GM20000 (cell line): ENCODE measurements around the gene ZCCHC8.
"Not testable (repeated sequence)": the region's sequence is repeated elsewhere in the genome, so short reads cannot be mapped to it uniquely, and the experiment has no call there.

Experiments
- DNase-seq: peaks from one replicate; pipeline ENCODE4 v3.0.0; 2012; ENCODE audit warnings: low spot score
- TF ChIP-seq, protein P1 (sequence below): IDR thresholded peaks from 2 replicates; pipeline ENCODE4 v1.5.1; 2012; ENCODE audit warnings: mild to moderate bottlenecking, control low read depth; ENCODE audit errors: extremely low read depth, missing control alignments

Gene ZCCHC8

GRCh38 chr12:122520676-122521075 lies 19.9 kb upstream of the ZCCHC8 start:
- no peak for DNase-seq
- TF ChIP-seq, protein P1, sequence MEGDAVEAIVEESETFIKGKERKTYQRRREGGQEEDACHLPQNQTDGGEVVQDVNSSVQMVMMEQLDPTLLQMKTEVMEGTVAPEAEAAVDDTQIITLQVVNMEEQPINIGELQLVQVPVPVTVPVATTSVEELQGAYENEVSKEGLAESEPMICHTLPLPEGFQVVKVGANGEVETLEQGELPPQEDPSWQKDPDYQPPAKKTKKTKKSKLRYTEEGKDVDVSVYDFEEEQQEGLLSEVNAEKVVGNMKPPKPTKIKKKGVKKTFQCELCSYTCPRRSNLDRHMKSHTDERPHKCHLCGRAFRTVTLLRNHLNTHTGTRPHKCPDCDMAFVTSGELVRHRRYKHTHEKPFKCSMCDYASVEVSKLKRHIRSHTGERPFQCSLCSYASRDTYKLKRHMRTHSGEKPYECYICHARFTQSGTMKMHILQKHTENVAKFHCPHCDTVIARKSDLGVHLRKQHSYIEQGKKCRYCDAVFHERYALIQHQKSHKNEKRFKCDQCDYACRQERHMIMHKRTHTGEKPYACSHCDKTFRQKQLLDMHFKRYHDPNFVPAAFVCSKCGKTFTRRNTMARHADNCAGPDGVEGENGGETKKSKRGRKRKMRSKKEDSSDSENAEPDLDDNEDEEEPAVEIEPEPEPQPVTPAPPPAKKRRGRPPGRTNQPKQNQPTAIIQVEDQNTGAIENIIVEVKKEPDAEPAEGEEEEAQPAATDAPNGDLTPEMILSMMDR: no peak

DNA sequence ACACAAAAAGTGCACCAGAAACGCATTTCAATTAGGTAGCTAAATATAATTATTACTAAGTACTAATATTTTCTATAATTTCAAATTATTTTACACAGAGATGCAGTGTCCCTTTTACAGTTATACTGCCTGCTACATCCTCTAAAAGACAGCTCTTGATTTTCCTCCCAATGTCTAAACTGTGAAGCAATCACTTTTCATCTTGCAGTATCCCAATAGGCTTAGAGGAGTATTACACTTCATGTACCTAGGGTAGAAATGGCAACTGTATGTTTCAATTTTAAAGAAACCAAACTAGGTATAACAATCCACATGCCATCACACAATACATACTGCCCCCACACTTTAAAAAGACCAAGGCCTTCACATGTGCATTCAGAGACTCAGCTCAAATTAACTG lies 18.7 kb upstream of the ZCCHC8 start:
- DNase-seq: no peak
- TF ChIP-seq, protein P1: no peak

- no peak for DNase-seq
- TF ChIP-seq, protein P1: no peak
Measured at GRCh38 chr12:122518908-122519307, 18.2 kb upstream of the ZCCHC8 start.

GRCh38 chr12:122517877-122518276 lies 17.1 kb upstream of the ZCCHC8 start:
- DNase-seq: no peak
- TF ChIP-seq, protein P1: no peak

GRCh38 chr12:122516544-122517361 lies 16.0 kb upstream of the ZCCHC8 start:
- TF ChIP-seq, protein P1: no peak
- DNase-seq: no peak

DNA sequence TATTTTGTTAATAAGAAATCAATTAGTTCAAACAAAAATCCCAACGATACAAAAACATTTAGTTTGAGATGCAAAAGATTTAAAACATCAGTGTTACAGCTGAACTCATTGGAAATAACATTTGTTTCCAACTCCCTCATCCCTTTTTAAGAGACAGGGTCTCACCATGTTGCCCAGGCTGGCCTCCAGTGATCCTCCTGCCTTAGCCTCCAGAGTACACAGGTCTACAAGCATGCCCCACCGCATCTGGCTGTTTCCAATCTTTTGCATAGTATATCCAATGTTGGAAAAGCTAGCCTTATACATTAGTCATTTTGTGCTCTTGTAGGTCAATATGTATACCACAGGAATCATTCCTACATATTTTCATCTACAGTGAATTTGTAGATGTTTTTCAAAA lies 14.5 kb upstream of the ZCCHC8 start:
- no peak for DNase-seq
- TF ChIP-seq, protein P1: no peak

DNA sequence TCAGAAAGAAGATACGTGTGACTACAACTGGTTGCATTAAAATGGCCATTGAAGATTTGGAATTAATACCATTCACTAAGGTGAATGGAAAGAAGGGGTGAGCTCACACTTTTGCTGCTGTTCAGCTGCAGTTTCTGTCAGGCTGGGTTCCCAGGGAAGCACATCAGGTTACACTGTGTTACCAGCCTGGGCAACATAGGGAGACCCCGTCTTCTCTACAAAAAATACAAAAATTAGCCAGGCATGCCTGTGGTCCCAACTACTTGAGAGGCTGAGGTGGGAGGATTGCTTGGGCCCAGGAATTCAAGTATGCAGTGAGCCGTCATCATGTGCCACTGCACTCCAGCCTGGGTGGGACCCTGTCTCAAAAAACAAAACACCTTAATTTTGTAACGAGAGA lies 12.9 kb upstream of the ZCCHC8 start:
- TF ChIP-seq, protein P1: no peak
- no peak for DNase-seq

DNA sequence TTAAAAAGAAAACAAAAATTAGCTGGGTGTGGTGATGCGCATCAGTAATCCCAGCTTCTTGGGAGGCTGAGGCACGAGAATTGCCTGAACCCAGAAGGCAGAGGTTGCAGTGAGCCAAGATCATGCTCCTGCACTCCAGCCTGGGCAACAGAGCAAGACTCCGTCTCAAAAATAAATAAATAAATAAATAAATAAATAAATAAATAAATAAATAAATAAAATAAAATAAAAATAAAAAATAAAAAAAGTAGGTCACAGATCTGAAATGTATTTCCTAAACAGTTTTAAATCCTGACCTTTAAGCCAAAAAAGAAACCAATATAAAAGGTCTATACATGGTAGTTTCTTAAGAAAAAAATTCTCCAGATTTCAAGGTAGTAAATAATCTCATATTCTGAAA lies 12.3 kb upstream of the ZCCHC8 start:
- not testable (repeated sequence) for DNase-seq
